Activated CD8-positive, alpha-beta T cell treated with anti-CD3 and anti-CD28 coated beads, Interleukin-2, amount 10 ng/mL, durations not matched to agents 7 days and 5 days (primary cell): ENCODE data around the gene TPRX1. TPM values are rescaled to one million over a fixed set of nuclear protein-coding genes. Genes with fewer than 3 reads are reported as not detected.
"Not testable (repeated sequence)": the region's sequence is repeated elsewhere in the genome, so short reads cannot be mapped to it uniquely, and the experiment has no call there.

ENCODE experiments used
- ATAC-seq: fragments of 150-1000 bp; cut with Tn5 transposase; one replicate; pipeline ENCODE4 v1.10.0; 2021; ENCODE audit warnings: moderate library complexity
- CTCF ChIA-PET: fragments of 350-600 bp; sonication (Branson Sonifier 250); formaldehyde crosslinking; loops from one replicate; lab custom pipeline; 2021; ENCODE audit warnings: antibody characterized with exemption; lab: Charles Lee
- POLR2A ChIA-PET: fragments of 350-600 bp; sonication (Branson Sonifier 250); formaldehyde crosslinking; loops from one replicate; lab custom pipeline; 2021; ENCODE audit warnings: antibody characterized with exemption; lab: Charles Lee
- DNase-seq: peaks from one replicate; pipeline ENCODE4 v3.0.0-alpha.2; 2020
- H3K27ac Mint-ChIP-seq: one replicate; pipeline ENCODE4 v1.8.0; 2021; ENCODE audit warnings: mild to moderate bottlenecking, mixed read lengths
- H3K27me3 Mint-ChIP-seq: one replicate; pipeline ENCODE4 v1.8.0; 2021; ENCODE audit warnings: low read depth, mixed read lengths
- H3K36me3 Mint-ChIP-seq: one replicate; pipeline ENCODE4 v1.8.0; 2021; ENCODE audit warnings: low read depth, mixed read lengths
- H3K4me1 Mint-ChIP-seq: one replicate; pipeline ENCODE4 v1.8.0; 2021; ENCODE audit warnings: low read depth, mixed read lengths
- H3K4me3 Mint-ChIP-seq: one replicate; pipeline ENCODE4 v1.8.0; 2021; ENCODE audit warnings: mild to moderate bottlenecking, mixed read lengths
- H3K9me3 Mint-ChIP-seq: one replicate; pipeline ENCODE4 v1.8.0; 2022; ENCODE audit warnings: mixed read lengths; ENCODE audit not compliant: insufficient read depth
- total RNA-seq, 2 experiments: library from RNA; stranded (reverse); gene quantifications; one replicate each; pipeline ENCODE4 v1.2.3, GENCODE V29; 2021

TPRX1 gene
- total RNA-seq, 2 experiments from 2014 or later = not detected

GRCh38 chr19:47765523-47766358, 38.6 kb downstream of the TPRX1 start:
- Mint-ChIP-seq H3K27me3 (peaks cover 4% of the 10 kb centered on the region), H3K36me3 (no peaks in the 10 kb centered on the region), H3K9me3 (no peaks in the 10 kb centered on the region), H3K27ac (no peak overlapping the region), H3K4me3 (no peak overlapping the region), H3K4me1 (peaks cover 3% of the 10 kb centered on the region)
- ChIA-PET POLR2A (no interaction called here), CTCF (interaction anchor here (0.6 to 2.3 kb wide), 10 partner anchors 12 to 103 kb away, joined by 3 to 11 read pairs (median 4); partner anchors contain the start of gene NOP53)
- peak; percentile 54 for ATAC-seq
- peak; percentile 51 for DNase-seq

- H3K4me3 Mint-ChIP-seq, H3K27me3 Mint-ChIP-seq, H3K27ac Mint-ChIP-seq, POLR2A ChIA-PET, H3K36me3 Mint-ChIP-seq, H3K9me3 Mint-ChIP-seq, DNase-seq, H3K4me1 Mint-ChIP-seq, ATAC-seq: not testable (repeated sequence)
- CTCF ChIA-PET = interaction anchor here (0.8 to 2.3 kb wide), 6 partner anchors 13 to 82 kb away, joined by 3 to 11 read pairs (median 4); no protein-coding TSS in a partner anchor
Observed at GRCh38 chr19:47764705-47765104, 39.6 kb downstream of the TPRX1 start.

GRCh38 chr19:47762615-47763308, 41.6 kb downstream of the TPRX1 start:
- Mint-ChIP-seq H3K9me3 (no peaks in the 10 kb centered on the region), H3K4me3 (no peak overlapping the region), H3K27me3 (no peaks in the 10 kb centered on the region), H3K4me1 (peaks cover 3% of the 10 kb centered on the region), H3K36me3 (peaks cover 19% of the 10 kb centered on the region), H3K27ac (no peak overlapping the region)
- ChIA-PET POLR2A (no interaction called here), CTCF (no interaction called here)
- no peak for DNase-seq
- peak; percentile 11 for ATAC-seq

- Mint-ChIP-seq H3K27ac (no peak overlapping the region), H3K27me3 (no peaks in the 10 kb centered on the region), H3K9me3 (no peaks in the 10 kb centered on the region), H3K36me3 (peaks cover 24% of the 10 kb centered on the region), H3K4me3 (no peak overlapping the region), H3K4me1 (peaks cover 3% of the 10 kb centered on the region)
- CTCF ChIA-PET = no interaction called here
- no peak for DNase-seq
- POLR2A ChIA-PET = no interaction called here
- no peak for ATAC-seq
Observed at GRCh38 chr19:47762151-47762550, 42.2 kb downstream of the TPRX1 start.

GRCh38 chr19:47761566-47761965, 42.8 kb downstream of the TPRX1 start:
- no peak for ATAC-seq
- POLR2A ChIA-PET = no interaction called here
- H3K27ac Mint-ChIP-seq = no peak overlapping the region

GRCh38 chr19:47760632-47760999, 43.7 kb downstream of the TPRX1 start:
- Mint-ChIP-seq H3K9me3 (no peaks in the 10 kb centered on the region), H3K27me3 (no peaks in the 10 kb centered on the region), H3K4me1 (peaks cover 3% of the 10 kb centered on the region), H3K36me3 (peaks cover 33% of the 10 kb centered on the region), H3K27ac (no peak overlapping the region), H3K4me3 (no peak overlapping the region)
- ChIA-PET CTCF (no interaction called here), POLR2A (interaction anchor here (1.3 kb wide), 1 partner anchor 16 kb away, joined by 3 read pairs; no protein-coding TSS in a partner anchor)
- DNase-seq (no peak), ATAC-seq (no peak)

More at GRCh38 chr19:47761566-47761965, 42.8 kb downstream of the TPRX1 start:
- no peak overlapping the region for H3K4me3 Mint-ChIP-seq
- no peak for DNase-seq
- CTCF ChIA-PET = no interaction called here
- H3K27me3 Mint-ChIP-seq = no peaks in the 10 kb centered on the region
- peaks cover 3% of the 10 kb centered on the region for H3K4me1 Mint-ChIP-seq
- peaks cover 29% of the 10 kb centered on the region for H3K36me3 Mint-ChIP-seq
- H3K9me3 Mint-ChIP-seq = no peaks in the 10 kb centered on the region

GRCh38 chr19:47758443-47758804, 45.9 kb downstream of the TPRX1 start:
- ChIA-PET POLR2A (interaction anchor here (1.2 kb wide), 1 partner anchor 12 kb away, joined by 3 read pairs; no protein-coding TSS in a partner anchor), CTCF (interaction anchor here (1.1 kb wide), 1 partner anchor 32 kb away, joined by 3 read pairs; no protein-coding TSS in a partner anchor)
- H3K27me3 Mint-ChIP-seq = no peaks in the 10 kb centered on the region
- no peak for ATAC-seq
- H3K4me3 Mint-ChIP-seq = no peak overlapping the region
- H3K27ac Mint-ChIP-seq = no peak overlapping the region
- peaks cover 7% of the 10 kb centered on the region for H3K4me1 Mint-ChIP-seq
- DNase-seq = no peak
- no peaks in the 10 kb centered on the region for H3K9me3 Mint-ChIP-seq
- peaks cover 42% of the 10 kb centered on the region for H3K36me3 Mint-ChIP-seq

GRCh38 chr19:47757617-47758442, 46.5 kb downstream of the TPRX1 start:
- ChIA-PET POLR2A (interaction anchor here (1.2 kb wide), 1 partner anchor 12 kb away, joined by 3 read pairs; no protein-coding TSS in a partner anchor), CTCF (no interaction called here)
- DNase-seq = no peak
- Mint-ChIP-seq H3K36me3 (peaks cover 47% of the 10 kb centered on the region), H3K27me3 (no peaks in the 10 kb centered on the region), H3K27ac (no peak overlapping the region), H3K4me3 (no peak overlapping the region), H3K4me1 (peaks cover 13% of the 10 kb centered on the region), H3K9me3 (no peaks in the 10 kb centered on the region)
- no peak for ATAC-seq

- DNase-seq = no peak
- H3K36me3 Mint-ChIP-seq = peaks cover 55% of the 10 kb centered on the region
- ChIA-PET POLR2A (interaction anchor here (0.7 to 1.2 kb wide), 2 partner anchors 11 to 319 kb away, joined by 3 read pairs; no protein-coding TSS in a partner anchor), CTCF (no interaction called here)
- peak overlapping the region; percentile 57 for H3K27ac Mint-ChIP-seq
- no peaks in the 10 kb centered on the region for H3K9me3 Mint-ChIP-seq
- no peak overlapping the region for H3K4me3 Mint-ChIP-seq
- no peaks in the 10 kb centered on the region for H3K27me3 Mint-ChIP-seq
- H3K4me1 Mint-ChIP-seq = peaks cover 20% of the 10 kb centered on the region
- ATAC-seq = no peak
Observed at GRCh38 chr19:47756953-47757608, 47.3 kb downstream of the TPRX1 start.

- no peak overlapping the region for H3K27ac Mint-ChIP-seq
- POLR2A ChIA-PET = interaction anchor here (0.7 to 1.3 kb wide), 2 partner anchors 11 to 318 kb away, joined by 3 to 4 read pairs; partner anchors contain the start of gene NOP53
- no peak overlapping the region for H3K4me3 Mint-ChIP-seq
- no peaks in the 10 kb centered on the region for H3K9me3 Mint-ChIP-seq
- CTCF ChIA-PET = no interaction called here
- peaks cover 57% of the 10 kb centered on the region for H3K36me3 Mint-ChIP-seq
- DNase-seq (no peak), ATAC-seq (peak; percentile 16)
- H3K4me1 Mint-ChIP-seq = peaks cover 24% of the 10 kb centered on the region
- H3K27me3 Mint-ChIP-seq = no peaks in the 10 kb centered on the region
Observed at GRCh38 chr19:47756627-47756929, 47.8 kb downstream of the TPRX1 start.
